ENCODE results near the gene RCOR2.

RCOR2 gene

DNA sequence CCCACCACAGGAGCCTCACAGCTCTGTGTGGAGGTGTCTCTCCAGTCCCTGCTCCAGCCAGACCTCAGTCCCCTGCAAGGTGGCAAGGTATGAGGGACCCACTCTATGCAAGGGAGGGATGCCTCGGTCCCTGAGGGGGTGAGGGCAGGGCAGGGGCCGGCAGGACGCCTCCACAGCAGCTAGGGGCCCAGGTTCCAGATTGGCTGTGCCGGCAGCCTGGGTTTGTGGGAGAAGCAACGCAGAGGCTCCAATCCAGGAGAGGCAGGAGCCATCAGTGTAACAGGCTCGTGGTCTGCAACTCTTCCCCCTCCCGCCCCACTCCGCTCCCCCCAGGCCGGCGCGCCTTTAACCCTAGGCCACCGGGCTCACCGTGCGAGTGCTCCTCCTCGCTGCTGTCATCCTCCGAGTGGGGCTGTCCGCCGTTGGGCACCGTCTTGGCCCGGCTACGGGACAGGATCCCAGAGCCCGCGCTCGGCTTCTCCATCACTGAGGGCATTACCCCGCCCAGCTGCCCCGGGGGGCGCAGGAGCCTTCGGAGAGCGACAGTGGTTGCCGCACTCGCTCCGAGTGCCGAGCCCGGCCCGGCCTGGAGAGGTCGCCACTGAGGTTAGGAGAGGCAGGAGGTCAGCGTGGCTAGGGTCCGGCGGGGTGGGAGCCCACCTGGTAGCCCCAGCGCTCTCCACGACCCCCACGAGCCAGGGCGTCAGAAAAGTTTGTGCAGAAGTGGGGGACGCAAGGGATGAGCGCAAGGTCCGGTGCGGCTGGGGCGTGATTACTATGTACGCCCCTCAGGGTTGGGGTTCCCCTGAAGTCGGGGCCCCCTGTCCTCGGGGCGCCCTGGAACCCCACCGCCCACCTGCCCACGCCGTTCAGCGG is 765 bp downstream of the RCOR2 start:
- Histone ChIP-seq H3K27ac (ENCODE audit: low read length, poor library complexity, severe bottlenecking) (no peak overlapping the region), H3K27me3 (ENCODE audit: control insufficient read depth in 1 of 2, insufficient read depth in 1 of 2, low read length in 2 of 2) (peaks cover 0 to 5% of the 10 kb centered on the region in 2 experiments), H3K14ac (ENCODE audit: low read length in 2 of 2) (peak overlapping the region in 1 of 2 experiments; percentile 96), H2AFZ (ENCODE audit: low read depth, low read length) (peak overlapping the region; percentile 29), H4K8ac (ENCODE audit: low read length) (peak overlapping the region; percentile 61), H3K23ac (ENCODE audit: low read length in 2 of 2) (peak overlapping the region in 1 of 2 experiments; percentile 85), H3K4me1 (ENCODE audit: control insufficient read depth, insufficient read depth, low read depth, low read length) (peaks cover 58% of the 10 kb centered on the region), H3K4me3 (ENCODE audit: insufficient read depth in 1 of 2, low read depth in 1 of 2, low read length in 2 of 2) (peak overlapping the region; percentile 62 to 76), H3K4me2 (ENCODE audit: low read length, poor library complexity, severe bottlenecking) (peak overlapping the region; percentile 61), H3K36me3 (ENCODE audit: control insufficient read depth in 1 of 2, insufficient read depth in 2 of 2, low read depth in 1 of 2, low read length in 2 of 2) (peaks cover 0 to 34% of the 10 kb centered on the region in 2 experiments), H3K79me1 (replicated peaks; ENCODE audit: low read length, poor library complexity, severe bottlenecking) (peaks cover 1% of the 10 kb centered on the region), H3K4ac (ENCODE audit: low read depth in 1 of 2, low read length in 2 of 2) (peak overlapping the region; percentile 81 to 84), H2BK5ac (ENCODE audit: low read depth, low read length, poor library complexity, severe bottlenecking) (no peak overlapping the region), H2AK5ac (ENCODE audit: low read length, severe bottlenecking) (no peak overlapping the region), H3K9me3 (ENCODE audit: control insufficient read depth, low read length) (no peaks in the 10 kb centered on the region), H4K91ac (ENCODE audit: low read length) (no peak overlapping the region), H3K18ac (ENCODE audit: low read depth in 1 of 2, low read length in 2 of 2) (peak overlapping the region; percentile 26 to 85), H3K9ac (ENCODE audit: low read length) (peak overlapping the region; percentile 65), H2BK12ac (ENCODE audit: low read length in 2 of 2) (peak overlapping the region in 1 of 2 experiments; percentile 84), H2BK15ac (ENCODE audit: low read depth, poor library complexity, severe bottlenecking) (peak overlapping the region; percentile 99), H2BK120ac (ENCODE audit: low read depth, low read length) (peak overlapping the region; percentile 58)
- under 1% methylated on average over 55 of the region's 56 CpGs for WGBS
- DNase-seq = peak; percentile 60

- H3K36me3 ChIP-seq (ENCODE audit: control insufficient read depth in 1 of 2, insufficient read depth in 2 of 2, low read depth in 1 of 2, low read length in 2 of 2) = peaks cover 0 to 44% of the 10 kb centered on the region in 2 experiments
- no peak overlapping the region for H2AFZ ChIP-seq (ENCODE audit: low read depth, low read length)
- peaks cover 0 to 3% of the 10 kb centered on the region in 2 experiments for H3K27me3 ChIP-seq (ENCODE audit: control insufficient read depth in 1 of 2, insufficient read depth in 1 of 2, low read length in 2 of 2)
- no peak overlapping the region for H3K4me3 ChIP-seq (ENCODE audit: insufficient read depth in 1 of 2, low read depth in 1 of 2, low read length in 2 of 2)
- peaks cover 56% of the 10 kb centered on the region for H3K4me1 ChIP-seq (ENCODE audit: control insufficient read depth, insufficient read depth, low read depth, low read length)
- H3K23ac ChIP-seq (ENCODE audit: low read length in 2 of 2) = peak overlapping the region in 1 of 2 experiments; percentile 3
- peak overlapping the region in 1 of 2 experiments; percentile 45 for H3K14ac ChIP-seq (ENCODE audit: low read length in 2 of 2)
- H3K79me1 ChIP-seq (replicated peaks; ENCODE audit: low read length, poor library complexity, severe bottlenecking) = peaks cover 5% of the 10 kb centered on the region
- H3K27ac ChIP-seq (ENCODE audit: low read length, poor library complexity, severe bottlenecking) = no peak overlapping the region
- H2AK5ac ChIP-seq (ENCODE audit: low read length, severe bottlenecking) = no peak overlapping the region
- peak overlapping the region; percentile 18 for H3K4me2 ChIP-seq (ENCODE audit: low read length, poor library complexity, severe bottlenecking)
- no peak for DNase-seq
- no peak overlapping the region for H2BK15ac ChIP-seq (ENCODE audit: low read depth, poor library complexity, severe bottlenecking)
- no peak overlapping the region for H2BK5ac ChIP-seq (ENCODE audit: low read depth, low read length, poor library complexity, severe bottlenecking)
- WGBS = 92% methylated on average over 9 of the region's 20 CpGs
- no peak overlapping the region for H3K4ac ChIP-seq (ENCODE audit: low read depth in 1 of 2, low read length in 2 of 2)
- H3K9me3 ChIP-seq (ENCODE audit: control insufficient read depth, low read length) = no peaks in the 10 kb centered on the region
- H2BK12ac ChIP-seq (ENCODE audit: low read length in 2 of 2) = peak overlapping the region in 1 of 2 experiments; percentile 2
- H4K91ac ChIP-seq (ENCODE audit: low read length) = no peak overlapping the region
- no peak overlapping the region for H3K9ac ChIP-seq (ENCODE audit: low read length)
- H2BK120ac ChIP-seq (ENCODE audit: low read depth, low read length) = no peak overlapping the region
- H3K18ac ChIP-seq (ENCODE audit: low read depth in 1 of 2, low read length in 2 of 2) = no peak overlapping the region
- peak overlapping the region; percentile 29 for H4K8ac ChIP-seq (ENCODE audit: low read length)
Measured at GRCh38 chr11:63914896-63915691, 1.9 kb downstream of the RCOR2 start.

DNA sequence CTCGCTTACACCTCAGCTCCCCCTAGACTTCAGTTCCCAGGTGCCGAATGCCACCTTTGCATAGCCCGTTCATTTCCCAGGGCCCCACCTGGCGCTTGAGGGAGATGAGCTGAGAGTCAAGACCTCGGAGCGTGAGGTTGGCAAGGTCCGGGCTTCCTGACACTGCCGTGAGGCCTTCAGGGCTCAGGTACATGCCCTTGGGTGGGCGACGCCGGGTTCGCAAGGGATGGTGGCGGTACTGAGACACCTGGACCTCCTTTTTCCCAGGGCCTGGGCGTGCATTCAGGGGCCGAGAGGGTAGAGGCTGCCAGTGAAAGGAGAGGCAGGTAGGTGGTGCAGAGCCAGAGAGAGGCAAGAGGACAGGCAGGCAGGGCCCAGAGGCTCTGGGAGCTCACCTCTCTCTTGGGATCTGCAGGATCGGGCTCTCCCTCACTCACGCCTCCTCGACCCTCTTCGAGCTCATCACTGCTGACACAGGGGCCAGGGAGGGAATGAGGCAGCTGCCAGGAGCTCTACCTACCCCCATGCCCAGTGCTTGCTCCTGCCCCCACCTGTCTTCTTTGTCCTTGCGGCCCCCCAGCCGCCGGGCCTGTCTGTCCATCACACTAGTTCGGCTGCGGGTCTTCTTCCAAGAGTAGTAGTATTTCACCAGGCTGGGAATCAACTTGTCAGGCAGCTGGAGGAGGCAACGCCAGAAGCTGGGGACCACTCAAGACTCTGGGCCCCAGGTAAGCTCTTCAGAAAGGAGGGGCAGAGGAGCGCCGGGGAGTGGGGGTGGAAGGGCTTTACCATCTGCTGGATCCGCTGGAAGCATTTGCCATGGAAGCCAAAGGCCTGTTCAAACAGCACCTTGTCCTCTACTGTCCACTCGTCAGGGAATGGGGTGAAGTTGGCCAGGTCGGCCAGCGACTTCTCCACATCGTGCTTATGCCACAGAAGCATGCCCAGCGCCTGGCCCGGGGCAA is 2.8 kb downstream of the RCOR2 start:
- H3K27me3 ChIP-seq (ENCODE audit: control insufficient read depth in 1 of 2, insufficient read depth in 1 of 2, low read length in 2 of 2) = no peaks in the 10 kb centered on the region
- H4K91ac ChIP-seq (ENCODE audit: low read length) = no peak overlapping the region
- no peak overlapping the region for H3K4me2 ChIP-seq (ENCODE audit: low read length, poor library complexity, severe bottlenecking)
- no peak overlapping the region for H2AK5ac ChIP-seq (ENCODE audit: low read length, severe bottlenecking)
- no peak overlapping the region for H2BK120ac ChIP-seq (ENCODE audit: low read depth, low read length)
- peaks cover 0 to 52% of the 10 kb centered on the region in 2 experiments for H3K36me3 ChIP-seq (ENCODE audit: control insufficient read depth in 1 of 2, insufficient read depth in 2 of 2, low read depth in 1 of 2, low read length in 2 of 2)
- H3K4ac ChIP-seq (ENCODE audit: low read depth in 1 of 2, low read length in 2 of 2) = no peak overlapping the region
- H3K9me3 ChIP-seq (ENCODE audit: control insufficient read depth, low read length) = no peaks in the 10 kb centered on the region
- H2BK12ac ChIP-seq (ENCODE audit: low read length in 2 of 2) = no peak overlapping the region
- H2BK5ac ChIP-seq (ENCODE audit: low read depth, low read length, poor library complexity, severe bottlenecking) = no peak overlapping the region
- no peak overlapping the region for H3K23ac ChIP-seq (ENCODE audit: low read length in 2 of 2)
- H2BK15ac ChIP-seq (ENCODE audit: low read depth, poor library complexity, severe bottlenecking) = no peak overlapping the region
- DNase-seq = no peak
- H3K18ac ChIP-seq (ENCODE audit: low read depth in 1 of 2, low read length in 2 of 2) = no peak overlapping the region
- H4K8ac ChIP-seq (ENCODE audit: low read length) = no peak overlapping the region
- no peak overlapping the region for H3K14ac ChIP-seq (ENCODE audit: low read length in 2 of 2)
- whole genome bisulfite sequencing = 93% methylated on average over 34 of the region's 34 CpGs
- peaks cover 54% of the 10 kb centered on the region for H3K4me1 ChIP-seq (ENCODE audit: control insufficient read depth, insufficient read depth, low read depth, low read length)
- no peak overlapping the region for H3K9ac ChIP-seq (ENCODE audit: low read length)
- no peak overlapping the region for H2AFZ ChIP-seq (ENCODE audit: low read depth, low read length)
- H3K27ac ChIP-seq (ENCODE audit: low read length, poor library complexity, severe bottlenecking) = no peak overlapping the region
- H3K79me1 ChIP-seq (replicated peaks; ENCODE audit: low read length, poor library complexity, severe bottlenecking) = peaks cover 12% of the 10 kb centered on the region
- no peak overlapping the region for H3K4me3 ChIP-seq (ENCODE audit: insufficient read depth in 1 of 2, low read depth in 1 of 2, low read length in 2 of 2)

Measured in mesenchymal stem cell (in vitro differentiated cells and primary cell).